ENCODE results near the gene GABPB1. TPM values are rescaled to one million over a fixed set of nuclear protein-coding genes. Genes with fewer than 3 reads are reported as not detected.

Gene GABPB1
- polyA plus RNA-seq, 3 donors, result 12.9 to 15.1 (median 14.9) TPM

- intact Hi-C loops (cut with micrococcal nuclease), result no loop called here
- no peaks in the 10 kb centered on the region for H3K36me3 Mint-ChIP-seq
- no peak for DNase-seq
- H3K9me3 ChIP-seq (replicated peaks in 1 of 2; ENCODE audit: control insufficient read depth in 1 of 2, insufficient read depth in 1 of 2, low read length in 2 of 2), result no peaks in the 10 kb centered on the region
- H3K4me3 ChIP-seq (replicated peaks in 1 of 3; ENCODE audit: low read depth in 2 of 3, low read length in 3 of 3), result no peak overlapping the region
- peaks cover 0 to 2% (median 0%) of the 10 kb centered on the region in 7 donors for H3K9me3 Mint-ChIP-seq
- no peaks in the 10 kb centered on the region for H3K79me2 ChIP-seq (ENCODE audit: insufficient read depth, low read length)
- H3K4me1 ChIP-seq (ENCODE audit: control insufficient read depth in 1 of 2, insufficient read depth in 2 of 2, low read length in 2 of 2), result no peaks in the 10 kb centered on the region
- WGBS (ENCODE audit: insufficient coverage), result 100% methylated on average over 3 of the region's 3 CpGs
- no peaks in the 10 kb centered on the region for H4K20me1 ChIP-seq (ENCODE audit: insufficient read depth, low read length)
- no peaks in the 10 kb centered on the region for H3K36me3 ChIP-seq (replicated peaks in 1 of 2; ENCODE audit: control insufficient read depth in 1 of 2, insufficient read depth in 2 of 2, low read length in 2 of 2)
- H3K27me3 ChIP-seq (ENCODE audit: control insufficient read depth in 2 of 2, insufficient read depth in 2 of 2, low read length in 2 of 2), result no peaks in the 10 kb centered on the region
- no peak overlapping the region for H3K27ac Mint-ChIP-seq
- no peak overlapping the region for H3K9ac ChIP-seq (ENCODE audit: insufficient read depth, low read length, poor library complexity, severe bottlenecking)
- TF ChIP-seq, protein P1, sequence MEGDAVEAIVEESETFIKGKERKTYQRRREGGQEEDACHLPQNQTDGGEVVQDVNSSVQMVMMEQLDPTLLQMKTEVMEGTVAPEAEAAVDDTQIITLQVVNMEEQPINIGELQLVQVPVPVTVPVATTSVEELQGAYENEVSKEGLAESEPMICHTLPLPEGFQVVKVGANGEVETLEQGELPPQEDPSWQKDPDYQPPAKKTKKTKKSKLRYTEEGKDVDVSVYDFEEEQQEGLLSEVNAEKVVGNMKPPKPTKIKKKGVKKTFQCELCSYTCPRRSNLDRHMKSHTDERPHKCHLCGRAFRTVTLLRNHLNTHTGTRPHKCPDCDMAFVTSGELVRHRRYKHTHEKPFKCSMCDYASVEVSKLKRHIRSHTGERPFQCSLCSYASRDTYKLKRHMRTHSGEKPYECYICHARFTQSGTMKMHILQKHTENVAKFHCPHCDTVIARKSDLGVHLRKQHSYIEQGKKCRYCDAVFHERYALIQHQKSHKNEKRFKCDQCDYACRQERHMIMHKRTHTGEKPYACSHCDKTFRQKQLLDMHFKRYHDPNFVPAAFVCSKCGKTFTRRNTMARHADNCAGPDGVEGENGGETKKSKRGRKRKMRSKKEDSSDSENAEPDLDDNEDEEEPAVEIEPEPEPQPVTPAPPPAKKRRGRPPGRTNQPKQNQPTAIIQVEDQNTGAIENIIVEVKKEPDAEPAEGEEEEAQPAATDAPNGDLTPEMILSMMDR (IDR thresholded peaks at IDR 0.05), result no peak
- H3K4me2 ChIP-seq (replicated peaks; ENCODE audit: extremely low read depth, low read length, poor library complexity, severe bottlenecking), result no peak overlapping the region
- H3K27me3 Mint-ChIP-seq (ENCODE audit: low read depth in 3 of 3), result no peaks in the 10 kb centered on the region
- no peak overlapping the region for H3K4me3 Mint-ChIP-seq
- H2AFZ ChIP-seq (ENCODE audit: insufficient read depth, low read depth, low read length, poor library complexity, severe bottlenecking), result no peak overlapping the region
- H3K27ac ChIP-seq (ENCODE audit: low read depth in 1 of 2, low read length in 2 of 2), result no peak overlapping the region
- H3K4me1 Mint-ChIP-seq, result no peaks in the 10 kb centered on the region
These were observed 126.1 kb downstream of the GABPB1 start for GRCh38 chr15:50228866-50229265.

DNA sequence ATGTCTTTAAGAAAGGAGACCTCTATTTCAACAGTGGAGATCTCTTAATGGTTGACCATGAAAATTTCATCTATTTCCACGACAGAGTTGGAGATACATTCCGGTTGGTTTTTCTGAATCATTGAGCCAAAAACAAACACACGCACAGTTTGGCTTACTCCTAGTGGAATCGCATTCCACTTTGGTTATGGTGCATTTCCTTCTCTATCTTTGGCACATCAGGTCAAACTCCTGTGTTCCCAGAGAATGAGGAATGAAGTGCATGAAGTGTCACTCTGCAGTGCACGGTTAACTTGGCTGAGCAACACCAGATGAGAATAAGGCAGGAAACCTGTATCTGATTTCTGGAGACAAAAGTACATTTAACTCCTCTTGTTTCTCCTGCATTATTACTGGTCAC, 127.9 kb downstream of the GABPB1 start:
- no peak overlapping the region for H3K4me2 ChIP-seq (replicated peaks; ENCODE audit: extremely low read depth, low read length, poor library complexity, severe bottlenecking)
- 100% methylated on average over 4 of the region's 5 CpGs for WGBS (ENCODE audit: insufficient coverage)

More for the DNA sequence above, 127.9 kb downstream of the GABPB1 start:
- TF ChIP-seq, protein P1 (IDR thresholded peaks at IDR 0.05), result no peak
- H3K4me3 ChIP-seq (replicated peaks in 1 of 3; ENCODE audit: low read depth in 2 of 3, low read length in 3 of 3), result no peak overlapping the region
- Mint-ChIP-seq H3K27me3 (ENCODE audit: low read depth in 3 of 3) (no peaks in the 10 kb centered on the region), H3K4me1 (no peaks in the 10 kb centered on the region), H3K9me3 (peaks cover 0 to 2% (median 0%) of the 10 kb centered on the region in 7 donors), H3K27ac (no peak overlapping the region), H3K36me3 (peaks cover 3 to 4% of the 10 kb centered on the region in 2 donors), H3K4me3 (no peak overlapping the region)
- no peaks in the 10 kb centered on the region for H3K79me2 ChIP-seq (ENCODE audit: insufficient read depth, low read length)
- no peak overlapping the region for H3K27ac ChIP-seq (ENCODE audit: low read depth in 1 of 2, low read length in 2 of 2)
- H3K9ac ChIP-seq (ENCODE audit: insufficient read depth, low read length, poor library complexity, severe bottlenecking), result no peak overlapping the region
- no peak for DNase-seq
- no peaks in the 10 kb centered on the region for H3K36me3 ChIP-seq (replicated peaks in 1 of 2; ENCODE audit: control insufficient read depth in 1 of 2, insufficient read depth in 2 of 2, low read length in 2 of 2)
- intact Hi-C loops (cut with micrococcal nuclease), result no loop called here
- no peak overlapping the region for H2AFZ ChIP-seq (ENCODE audit: insufficient read depth, low read depth, low read length, poor library complexity, severe bottlenecking)
- no peaks in the 10 kb centered on the region for H3K27me3 ChIP-seq (ENCODE audit: control insufficient read depth in 2 of 2, insufficient read depth in 2 of 2, low read length in 2 of 2)
- H4K20me1 ChIP-seq (ENCODE audit: insufficient read depth, low read length), result no peaks in the 10 kb centered on the region
- H3K9me3 ChIP-seq (replicated peaks in 1 of 2; ENCODE audit: control insufficient read depth in 1 of 2, insufficient read depth in 1 of 2, low read length in 2 of 2), result no peaks in the 10 kb centered on the region
- no peaks in the 10 kb centered on the region for H3K4me1 ChIP-seq (ENCODE audit: control insufficient read depth in 1 of 2, insufficient read depth in 2 of 2, low read length in 2 of 2)
